Germinal center (tissue), 1 donor: Measurements from ENCODE around the gene TRIM34.
A peak's percentile ranks its signal among the peaks of the same experiment; 100 is the strongest.
"Not testable (repeated sequence)": the region's sequence is repeated elsewhere in the genome, so short reads cannot be mapped to it uniquely, and the experiment has no call there.

Experiments
- DNase-seq: peaks from one replicate; pipeline ENCODE4 v3.0.0; 2012; ENCODE audit warnings: mixed read lengths, low spot score

TRIM34 gene

GRCh38 chr11:5686426-5686825 is 61.6 kb downstream of the TRIM34 start:
- DNase-seq: no peak

- DNase-seq: no peak
Measured at GRCh38 chr11:5688482-5688881, 63.7 kb downstream of the TRIM34 start.

- peak; percentile 77 for DNase-seq
Measured at GRCh38 chr11:5689551-5689983, 64.8 kb downstream of the TRIM34 start, which contains the start of gene TRIM22. Gene TRIM22, plus strand, starts transcription at chr11:5689790. Its CDS starts 6,443 bp downstream, at chr11:5696233.

DNA sequence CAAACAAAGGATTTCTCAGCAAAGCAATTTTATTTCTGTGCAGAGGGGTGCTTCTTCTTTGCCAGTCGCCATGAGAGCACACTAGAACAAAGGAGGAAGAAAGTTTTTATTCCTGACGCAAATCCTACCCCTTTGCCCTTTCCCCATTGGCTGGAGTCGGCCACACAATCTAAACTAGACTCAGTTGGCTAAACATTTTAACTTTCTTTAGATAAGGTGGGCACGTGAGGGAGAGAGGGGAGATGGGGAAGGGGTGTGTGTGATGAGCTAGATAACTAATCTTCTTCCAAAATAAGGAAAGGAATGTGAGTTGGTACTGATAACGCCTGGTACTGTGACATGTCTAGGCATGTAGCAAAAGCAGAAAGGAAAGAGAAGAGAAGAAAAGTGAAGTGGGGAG is 65.4 kb downstream of the TRIM34 start:
- DNase-seq: no peak

- DNase-seq: no peak
Measured at GRCh38 chr11:5690736-5691135, 65.9 kb downstream of the TRIM34 start.

GRCh38 chr11:5691238-5691963 is 66.6 kb downstream of the TRIM34 start:
- DNase-seq: not testable (repeated sequence)

- DNase-seq: peak; percentile 29
Measured at GRCh38 chr11:5691964-5692361, 67.2 kb downstream of the TRIM34 start.
